Muscle of leg (tissue), 11 donors: ENCODE data around the gene MMP24. TPM values are rescaled to one million over a fixed set of nuclear protein-coding genes. Genes with fewer than 3 reads are reported as not detected.

Experiments used
- DNase-seq: peaks from one replicate; pipeline ENCODE4 v3.0.0; 2013
- H3K27ac ChIP-seq: one replicate; pipeline ENCODE4 v1.5.1; 2013; ENCODE audit warnings: mild to moderate bottlenecking, low read length, control low read depth
- H3K27me3 ChIP-seq: one replicate; pipeline ENCODE4 v1.6.1; 2013; ENCODE audit warnings: low read length; ENCODE audit not compliant: control insufficient read depth, insufficient read depth
- H3K36me3 ChIP-seq: one replicate; pipeline ENCODE4 v1.6.1; 2013; ENCODE audit warnings: low read length; ENCODE audit not compliant: control insufficient read depth, insufficient read depth
- H3K4me1 ChIP-seq: one replicate; pipeline ENCODE4 v1.6.1; 2013; ENCODE audit warnings: low read length; ENCODE audit not compliant: control insufficient read depth, insufficient read depth
- H3K4me3 ChIP-seq: one replicate; pipeline ENCODE4 v1.5.1; 2013; ENCODE audit warnings: low read length, control low read depth
- H3K9me3 ChIP-seq: replicated peaks from 2 replicates; pipeline ENCODE4 v1.6.1; 2013; ENCODE audit warnings: low read depth, low read length; ENCODE audit not compliant: control insufficient read depth
- WGBS: methylation state at CpG from one replicate; pipeline ENCODE4 v1.1.5; 2013; ENCODE audit warnings: missing lambda C conversion rate; ENCODE audit not compliant: insufficient coverage; 5-methylcytosine and 5-hydroxymethylcytosine counted together
- polyA plus RNA-seq, 8 donors: library from polyadenylated mRNA; unstranded; fragments of 120-200 nt; gene quantifications; one replicate each; pipeline versions ENCODE4 v1.2.1 to v1.2.3, GENCODE V29; 2013; ENCODE audit warnings: inconsistent platforms in 1 of 8, low replicate concordance in 1 of 8; ENCODE audit not compliant: insufficient read length in 8 of 8, insufficient read depth in 1 of 8
- total RNA-seq: library from RNA; stranded (reverse); fragments of 120-200 nt; gene quantifications from one replicate; pipeline ENCODE4 v1.2.4, GENCODE V29; 2013

MMP24 gene
- total and polyA plus RNA-seq, 9 donors: 0.27 to 0.61 (median 0.36) TPM

DNA sequence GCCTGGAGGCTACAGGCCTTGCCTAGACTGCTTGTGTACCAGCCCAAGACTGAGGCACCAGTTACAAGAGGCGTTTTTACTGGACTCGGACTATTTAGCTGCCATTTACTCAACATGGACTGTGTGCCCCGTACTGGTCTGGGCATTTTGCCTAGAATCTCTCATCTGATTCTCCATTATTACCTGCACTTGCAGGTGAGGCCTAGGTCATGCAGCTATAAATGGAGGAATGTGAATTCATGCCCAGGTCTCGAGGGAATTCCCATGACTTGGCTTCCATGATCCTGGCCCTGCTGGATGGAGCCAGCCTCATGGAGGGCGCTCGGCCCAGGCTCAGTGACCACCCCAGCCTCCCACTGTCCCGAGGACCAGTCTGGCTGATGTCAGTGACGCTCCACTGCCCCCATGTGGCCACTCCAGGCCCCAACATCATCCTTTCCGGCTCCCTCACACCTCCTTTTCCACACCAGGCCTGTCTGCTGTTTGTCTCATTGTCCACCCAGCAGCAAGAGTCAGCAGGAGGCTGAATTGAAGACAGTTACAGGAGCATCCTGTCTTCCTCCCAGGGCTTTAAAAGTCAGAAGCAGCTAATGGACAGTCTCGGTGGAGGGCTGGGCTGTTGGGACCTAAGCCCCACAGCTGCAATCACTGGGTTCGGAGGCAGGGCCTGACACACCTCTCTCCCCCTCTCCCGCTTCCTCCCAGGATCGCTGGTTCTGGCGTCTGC is 42.7 kb downstream of the MMP24 start:
- 36% methylated on average over 9 of the region's 14 CpGs for WGBS
- H3K27ac ChIP-seq: no peak overlapping the region
- H3K9me3 ChIP-seq: no peaks in the 10 kb centered on the region
- H3K4me3 ChIP-seq: no peak overlapping the region
- peak; percentile 41 for DNase-seq
- no peaks in the 10 kb centered on the region for H3K27me3 ChIP-seq
- peaks cover 15% of the 10 kb centered on the region for H3K36me3 ChIP-seq
- H3K4me1 ChIP-seq: no peaks in the 10 kb centered on the region

DNA sequence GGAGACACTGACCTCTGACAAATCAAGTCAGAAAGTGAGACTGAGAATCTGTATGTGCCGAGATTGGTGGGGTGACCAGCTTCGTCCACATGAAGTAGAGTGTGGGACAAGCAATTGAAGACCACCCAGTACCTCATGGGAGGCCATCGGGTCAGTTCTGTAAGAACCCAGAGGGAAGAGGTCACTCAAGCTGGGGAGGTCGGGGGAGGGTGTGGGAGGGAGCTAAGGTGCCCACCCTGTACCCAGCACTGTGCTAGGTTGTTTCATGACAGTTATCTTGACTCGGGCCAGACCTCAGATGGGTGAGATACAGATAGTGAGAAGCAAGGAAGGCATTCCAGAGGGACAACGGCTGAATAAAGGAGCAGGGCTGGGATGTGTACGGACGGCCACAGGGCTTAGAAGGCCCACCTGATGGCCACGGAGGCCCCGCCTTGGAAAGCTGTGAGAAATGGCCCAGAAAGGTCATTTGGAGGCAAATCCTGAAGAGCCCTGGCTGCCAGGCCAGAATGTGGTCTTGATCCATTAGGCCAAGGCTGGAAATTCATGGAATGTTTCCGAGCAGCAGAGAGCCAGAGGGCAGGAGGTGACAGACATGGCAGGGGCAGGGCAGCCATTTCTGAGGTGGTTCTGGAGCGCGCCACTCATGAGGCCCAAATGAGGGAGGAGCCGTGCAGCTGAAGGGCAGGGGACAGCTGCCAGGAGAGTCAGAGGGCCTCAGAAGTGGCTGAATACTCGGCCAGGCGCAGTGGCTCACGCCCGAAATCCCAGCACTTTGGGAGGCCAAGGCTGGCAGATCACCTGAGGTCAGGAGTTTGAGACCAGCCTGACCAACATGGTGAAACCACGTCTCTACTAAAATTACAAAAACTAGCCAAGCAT is 43.8 kb downstream of the MMP24 start:
- Histone ChIP-seq H3K27me3 (no peaks in the 10 kb centered on the region), H3K4me3 (no peak overlapping the region), H3K9me3 (no peaks in the 10 kb centered on the region), H3K27ac (no peak overlapping the region), H3K4me1 (no peaks in the 10 kb centered on the region), H3K36me3 (peaks cover 19% of the 10 kb centered on the region)
- 87% methylated on average over 17 of the region's 19 CpGs for WGBS
- DNase-seq: no peak

DNA sequence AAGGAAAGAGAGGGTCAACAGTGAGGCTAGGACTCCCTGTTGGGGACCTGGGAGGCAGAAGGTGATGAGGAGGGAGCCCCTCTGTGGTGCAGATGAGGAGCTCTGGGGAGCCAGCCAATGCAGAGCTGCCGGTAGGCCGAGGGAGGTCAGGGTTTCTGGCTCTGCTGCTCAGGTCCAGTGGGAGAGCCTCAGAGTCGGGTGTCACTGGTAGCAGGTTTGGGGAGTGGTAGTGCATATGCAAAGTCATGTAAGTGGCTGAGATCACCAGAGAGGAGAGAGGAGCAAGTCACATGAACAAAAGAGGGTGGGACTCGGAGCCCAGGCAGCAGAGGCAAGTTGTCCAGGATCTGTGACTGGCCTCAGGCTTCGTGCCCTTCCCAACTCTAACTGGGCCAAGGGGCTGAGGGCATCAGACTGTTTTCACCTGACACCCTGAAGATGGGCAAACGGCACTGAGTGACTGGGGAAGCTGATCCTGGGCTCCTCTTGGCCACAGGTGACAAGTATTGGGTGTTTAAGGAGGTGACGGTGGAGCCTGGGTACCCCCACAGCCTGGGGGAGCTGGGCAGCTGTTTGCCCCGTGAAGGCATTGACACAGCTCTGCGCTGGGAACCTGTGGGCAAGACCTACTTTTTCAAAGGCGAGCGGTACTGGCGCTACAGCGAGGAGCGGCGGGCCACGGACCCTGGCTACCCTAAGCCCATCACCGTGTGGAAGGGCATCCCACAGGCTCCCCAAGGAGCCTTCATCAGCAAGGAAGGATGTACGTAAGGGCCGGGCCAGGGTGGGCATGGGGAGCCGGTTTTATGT is 44.8 kb downstream of the MMP24 start:
- WGBS: 83% methylated on average over 15 of the region's 20 CpGs
- H3K4me3 ChIP-seq: no peak overlapping the region

DNA sequence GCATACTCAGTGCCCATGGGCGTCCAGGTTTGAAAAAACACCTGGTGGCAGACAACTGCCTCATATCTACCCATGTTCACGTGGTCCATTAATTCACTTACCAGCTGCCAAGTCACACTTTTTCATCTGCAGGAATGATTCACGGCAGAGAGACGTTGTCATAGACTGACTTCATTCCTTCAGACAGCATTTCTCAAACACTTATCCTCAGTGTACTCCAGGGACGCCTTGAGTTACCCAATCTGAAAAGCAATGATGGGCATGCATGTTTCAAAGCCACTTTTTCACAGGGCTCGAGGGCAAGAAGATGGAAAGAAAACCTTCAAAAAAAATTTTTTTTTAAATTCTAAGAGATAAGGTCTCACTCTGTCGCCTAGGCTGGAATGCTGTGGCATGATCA is 45.4 kb downstream of the MMP24 start:
- H3K4me1 ChIP-seq: peaks cover 4% of the 10 kb centered on the region
- peaks cover 29% of the 10 kb centered on the region for H3K36me3 ChIP-seq
- no peak for DNase-seq
- WGBS: 73% methylated on average over 6 of the region's 7 CpGs
- no peaks in the 10 kb centered on the region for H3K27me3 ChIP-seq
- H3K27ac ChIP-seq: no peak overlapping the region
- H3K4me3 ChIP-seq: no peak overlapping the region
- H3K9me3 ChIP-seq: no peaks in the 10 kb centered on the region

More for the DNA sequence above, 44.8 kb downstream of the MMP24 start:
- Histone ChIP-seq H3K36me3 (peaks cover 29% of the 10 kb centered on the region), H3K27ac (no peak overlapping the region), H3K4me1 (no peaks in the 10 kb centered on the region), H3K9me3 (no peaks in the 10 kb centered on the region), H3K27me3 (no peaks in the 10 kb centered on the region)
- DNase-seq: no peak

DNA sequence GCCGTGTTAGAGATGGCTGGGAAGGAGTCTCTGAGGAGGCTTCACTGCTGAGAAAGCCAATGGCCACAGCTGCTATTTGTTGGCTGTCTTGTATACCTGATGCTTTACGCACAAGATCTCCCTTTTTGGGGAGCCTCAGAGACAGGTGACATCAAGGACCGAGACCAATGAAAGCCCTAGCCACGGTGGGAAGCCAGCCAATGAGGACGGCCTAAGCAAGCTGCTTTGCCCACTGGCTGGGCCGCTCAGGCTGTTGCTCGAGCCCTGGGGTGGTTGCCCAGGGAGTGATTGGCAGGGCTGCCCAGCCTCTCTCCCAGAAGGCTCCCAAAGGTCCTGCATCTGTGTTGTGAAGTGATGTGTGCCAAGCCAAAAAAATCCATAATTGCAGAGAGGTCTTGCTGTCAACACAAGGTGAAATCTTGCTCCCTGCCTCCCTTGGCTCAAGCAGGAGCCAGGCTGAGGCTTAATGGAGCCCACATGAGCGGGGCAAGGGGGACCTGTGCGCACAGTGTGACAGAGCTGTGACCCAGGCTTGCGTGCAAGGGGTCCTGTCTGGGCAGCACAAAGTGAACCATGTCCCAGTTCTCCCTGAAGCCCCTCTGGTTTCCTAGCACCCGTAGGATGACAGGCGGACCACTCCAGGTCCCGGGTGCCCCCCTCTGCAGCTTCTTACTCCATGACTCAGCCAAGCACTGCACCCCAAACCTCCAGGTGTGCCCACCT is 47.1 kb downstream of the MMP24 start:
- DNase-seq: peak; percentile 21
- H3K27me3 ChIP-seq: no peaks in the 10 kb centered on the region
- 64% methylated on average over 13 of the region's 13 CpGs for WGBS
- peaks cover 13% of the 10 kb centered on the region for H3K4me1 ChIP-seq
- H3K4me3 ChIP-seq: no peak overlapping the region
- no peaks in the 10 kb centered on the region for H3K9me3 ChIP-seq
- peaks cover 30% of the 10 kb centered on the region for H3K36me3 ChIP-seq
- no peak overlapping the region for H3K27ac ChIP-seq

DNA sequence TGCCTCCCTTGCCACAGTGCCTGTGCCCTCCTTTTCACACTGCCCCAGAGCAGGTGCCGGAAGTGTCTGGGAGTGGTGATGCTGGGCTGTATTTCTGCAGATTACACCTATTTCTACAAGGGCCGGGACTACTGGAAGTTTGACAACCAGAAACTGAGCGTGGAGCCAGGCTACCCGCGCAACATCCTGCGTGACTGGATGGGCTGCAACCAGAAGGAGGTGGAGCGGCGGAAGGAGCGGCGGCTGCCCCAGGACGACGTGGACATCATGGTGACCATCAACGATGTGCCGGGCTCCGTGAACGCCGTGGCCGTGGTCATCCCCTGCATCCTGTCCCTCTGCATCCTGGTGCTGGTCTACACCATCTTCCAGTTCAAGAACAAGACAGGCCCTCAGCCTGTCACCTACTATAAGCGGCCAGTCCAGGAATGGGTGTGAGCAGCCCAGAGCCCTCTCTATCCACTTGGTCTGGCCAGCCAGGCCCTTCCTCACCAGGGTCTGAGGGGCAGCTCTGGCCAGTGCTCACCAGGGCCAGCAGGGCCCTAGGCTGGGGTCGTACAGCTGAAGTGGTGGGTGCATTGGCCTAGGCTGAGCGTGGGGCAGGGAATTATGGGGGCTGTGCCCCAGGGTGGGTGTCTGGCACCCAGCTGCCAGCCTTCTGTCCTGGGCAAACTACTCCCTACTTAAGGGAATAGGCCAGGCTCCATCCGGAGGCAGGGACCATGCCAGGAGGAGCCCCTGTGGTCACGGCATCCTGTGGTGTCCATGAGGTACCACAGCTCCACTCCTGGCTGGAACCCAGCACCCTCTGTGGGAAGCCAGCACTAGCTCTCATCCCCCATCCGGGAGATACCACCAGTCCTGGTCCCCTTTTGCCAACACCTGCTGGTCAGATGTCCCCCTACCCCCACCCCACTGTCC is 47.9 kb downstream of the MMP24 start:
- peaks cover 38% of the 10 kb centered on the region for H3K36me3 ChIP-seq
- DNase-seq: no peak
- 92% methylated on average over 20 of the region's 24 CpGs for WGBS
- H3K9me3 ChIP-seq: no peaks in the 10 kb centered on the region
- no peaks in the 10 kb centered on the region for H3K27me3 ChIP-seq
- no peak overlapping the region for H3K4me3 ChIP-seq
- peaks cover 15% of the 10 kb centered on the region for H3K4me1 ChIP-seq
- no peak overlapping the region for H3K27ac ChIP-seq

DNA sequence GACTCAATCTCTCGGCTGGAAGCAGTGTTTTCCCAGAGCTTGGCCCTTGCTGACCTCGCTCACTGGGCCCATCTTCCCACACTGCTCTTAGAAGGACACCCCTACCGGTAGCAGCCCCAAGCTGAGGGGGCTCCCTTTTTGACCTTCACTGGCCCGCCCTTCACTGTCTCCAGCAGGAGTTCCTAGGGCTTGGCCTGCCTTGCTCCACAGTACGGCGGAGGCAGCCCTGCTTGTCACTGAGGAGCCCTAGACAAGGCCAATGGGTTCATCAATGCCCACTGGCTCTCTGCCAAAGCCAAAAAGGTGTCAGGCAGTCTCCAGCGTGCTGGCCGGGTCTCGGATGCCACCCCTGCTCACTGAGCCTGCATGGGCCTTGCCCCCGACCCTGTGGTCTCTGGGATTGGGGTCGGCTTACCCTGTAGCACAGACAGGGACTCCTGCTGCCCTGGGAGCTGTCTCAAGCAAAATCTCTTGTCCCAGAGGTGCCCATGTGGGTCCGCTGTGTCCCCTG is 49.3 kb downstream of the MMP24 start:
- peak; percentile 19 for DNase-seq
- 87% methylated on average over 11 of the region's 12 CpGs for whole genome bisulfite sequencing
- Histone ChIP-seq H3K9me3 (no peaks in the 10 kb centered on the region), H3K27me3 (no peaks in the 10 kb centered on the region), H3K4me1 (peaks cover 15% of the 10 kb centered on the region), H3K4me3 (no peak overlapping the region), H3K36me3 (peaks cover 46% of the 10 kb centered on the region), H3K27ac (no peak overlapping the region)

DNA sequence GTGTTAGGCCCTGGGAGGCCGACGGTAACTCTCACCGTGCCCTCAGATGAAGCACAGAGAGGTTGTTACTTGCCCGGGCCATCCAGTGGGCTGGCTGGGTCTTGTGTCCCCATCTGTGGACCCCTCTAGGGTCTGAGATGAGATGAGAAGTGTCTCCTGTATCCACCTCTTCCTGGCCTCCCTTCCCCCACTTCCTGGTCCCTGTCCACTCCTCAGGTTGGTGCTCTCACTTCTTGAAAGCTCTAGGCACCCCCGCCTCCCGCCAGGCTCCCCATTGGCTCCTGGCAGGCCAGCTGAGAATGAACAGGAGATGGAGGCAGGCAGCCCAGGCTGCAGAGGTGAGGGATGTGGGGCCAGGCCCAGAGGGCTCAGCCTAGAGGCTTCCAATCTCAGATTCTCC is 49.9 kb downstream of the MMP24 start:
- peak overlapping the region; percentile 7 for H3K27ac ChIP-seq
- no CpG with 5 or more reads among the region's 6 CpGs for WGBS
- H3K9me3 ChIP-seq: no peaks in the 10 kb centered on the region
- DNase-seq: no peak
- peaks cover 15% of the 10 kb centered on the region for H3K4me1 ChIP-seq
- no peaks in the 10 kb centered on the region for H3K27me3 ChIP-seq
- no peak overlapping the region for H3K4me3 ChIP-seq
- H3K36me3 ChIP-seq: peaks cover 51% of the 10 kb centered on the region

DNA sequence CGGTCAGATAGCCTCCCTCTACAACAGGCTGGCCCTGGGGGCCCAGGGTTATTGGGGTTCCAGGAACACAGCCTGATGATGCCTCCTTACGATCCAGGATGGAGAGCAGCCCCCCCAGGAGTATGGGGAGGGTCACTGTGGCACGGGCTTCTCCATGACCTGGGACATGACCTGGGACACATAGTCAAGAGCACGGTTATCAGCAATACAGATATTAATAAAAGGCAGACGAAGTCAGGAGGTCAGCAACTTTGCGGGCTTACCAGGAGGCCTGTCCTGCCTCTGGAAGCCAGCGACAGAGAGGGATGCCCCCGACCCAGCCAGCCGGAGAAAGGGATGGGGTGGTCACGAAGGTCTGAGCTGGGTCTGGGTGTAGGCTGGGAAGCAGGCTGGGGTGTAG is 50.6 kb downstream of the MMP24 start:
- no peaks in the 10 kb centered on the region for H3K27me3 ChIP-seq
- WGBS: 3% methylated on average over 7 of the region's 10 CpGs
- H3K9me3 ChIP-seq: no peaks in the 10 kb centered on the region
- H3K4me3 ChIP-seq: peak overlapping the region; percentile 53
- DNase-seq: no peak
- peaks cover 55% of the 10 kb centered on the region for H3K36me3 ChIP-seq
- H3K4me1 ChIP-seq: peaks cover 15% of the 10 kb centered on the region
- peak overlapping the region; percentile 79 for H3K27ac ChIP-seq
